BLaER1 treated with 17β-estradiol and CSF1 and Interleukin-3, amounts not matched to agents 10 nM and 100 nM (cell line): ENCODE results near the gene CCDC121.
"Not testable (repeated sequence)": the region's sequence is repeated elsewhere in the genome, so short reads cannot be mapped to it uniquely, and the experiment has no call there.

Experiments used
- H3K27ac ChIP-seq, 11 experiments: shearing (Covaris generic); formaldehyde crosslinking; 2 replicates each; pipeline ENCODE4 v1.8.1; 2022
- H3K27me3 ChIP-seq, 11 experiments: shearing (Covaris generic); formaldehyde crosslinking; 2 replicates each; pipeline ENCODE4 v1.8.1; 2022
- H3K36me3 ChIP-seq, 11 experiments: shearing (Covaris generic); formaldehyde crosslinking; 2 replicates each; pipeline ENCODE4 v1.8.1; 2022
- H3K4me1 ChIP-seq, 10 experiments: shearing (Covaris generic); formaldehyde crosslinking; 2 replicates each; pipeline ENCODE4 v1.8.1; 2022
- H3K4me2 ChIP-seq, 11 experiments: shearing (Covaris generic); formaldehyde crosslinking; 2 replicates each; pipeline ENCODE4 v1.8.1; 2022
- H3K4me3 ChIP-seq, 10 experiments: shearing (Covaris generic); formaldehyde crosslinking; 2 replicates each; pipeline ENCODE4 v1.8.1; 2022
- H3K9ac ChIP-seq, 11 experiments: shearing (Covaris generic); formaldehyde crosslinking; 2 replicates each; pipeline ENCODE4 v1.8.1; 2022
- H3K9me3 ChIP-seq, 11 experiments: shearing (Covaris generic); formaldehyde crosslinking; replicated peaks in 1 of 11; 2 replicates each; pipeline ENCODE4 v1.8.1; 2022
- H4K20me1 ChIP-seq, 11 experiments: shearing (Covaris generic); formaldehyde crosslinking; 2 replicates each; pipeline ENCODE4 v1.8.1; 2022
- Cebpa-rat ChIP-seq, 11 experiments: shearing (Covaris generic); IDR thresholded peaks; 2 replicates each; pipeline ENCODE4 v1.8.1; 2022

CCDC121 gene

DNA sequence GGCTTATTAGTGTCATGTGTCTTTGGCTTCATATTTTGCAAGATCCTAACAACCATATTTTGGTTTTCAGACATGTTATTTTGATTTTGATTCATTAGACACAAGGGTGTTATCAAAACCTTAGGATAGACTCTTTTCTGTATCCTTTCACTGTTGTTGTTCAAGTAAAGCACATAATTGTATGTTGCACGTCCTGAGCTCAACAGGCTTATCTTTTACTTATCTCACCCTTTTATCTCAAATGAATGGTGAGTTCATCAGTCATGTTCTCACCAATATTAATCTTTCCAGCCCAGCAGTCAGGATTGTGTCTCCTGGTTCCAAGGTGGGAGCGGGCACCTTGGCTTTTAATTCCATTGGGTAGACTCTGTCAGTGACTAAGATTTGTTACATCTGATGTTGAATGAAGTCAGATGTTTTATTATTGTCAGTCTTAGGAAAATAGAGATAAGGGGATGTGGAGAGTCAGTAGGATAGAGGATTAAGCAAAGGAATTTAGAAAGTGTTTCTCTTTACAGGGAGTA lies 12.0 kb upstream of the CCDC121 start:
- H3K27me3 ChIP-seq = no peaks in the 10 kb centered on the region
- no peaks in the 10 kb centered on the region for H3K9me3 ChIP-seq
- no peak for TF ChIP-seq Cebpa-rat (IDR thresholded peaks at IDR 0.05)
- no peak overlapping the region for H3K4me3 ChIP-seq
- H3K4me2 ChIP-seq = no peak overlapping the region
- no peak overlapping the region for H3K27ac ChIP-seq
- no peaks in the 10 kb centered on the region for H3K4me1 ChIP-seq
- peaks cover 90 to 98% (median 96%) of the 10 kb centered on the region in 11 experiments for H3K36me3 ChIP-seq
- H4K20me1 ChIP-seq = peaks cover 0 to 6% (median 0%) of the 10 kb centered on the region in 11 experiments; a peak in 2 of 22 replicates
- no peak overlapping the region for H3K9ac ChIP-seq

GRCh38 chr2:27638709-27639108 lies 9.9 kb upstream of the CCDC121 start:
- Histone ChIP-seq H3K4me3 (no peak overlapping the region), H3K27me3 (no peaks in the 10 kb centered on the region), H3K36me3 (peaks cover 89 to 99% (median 96%) of the 10 kb centered on the region in 11 experiments), H3K4me2 (no peak overlapping the region), H3K4me1 (no peaks in the 10 kb centered on the region), H4K20me1 (peaks cover 0 to 6% (median 0%) of the 10 kb centered on the region in 11 experiments; a peak in 1 of 22 replicates), H3K9me3 (no peaks in the 10 kb centered on the region), H3K27ac (no peak overlapping the region), H3K9ac (no peak overlapping the region)
- TF ChIP-seq Cebpa-rat (IDR thresholded peaks at IDR 0.05) = no peak

DNA sequence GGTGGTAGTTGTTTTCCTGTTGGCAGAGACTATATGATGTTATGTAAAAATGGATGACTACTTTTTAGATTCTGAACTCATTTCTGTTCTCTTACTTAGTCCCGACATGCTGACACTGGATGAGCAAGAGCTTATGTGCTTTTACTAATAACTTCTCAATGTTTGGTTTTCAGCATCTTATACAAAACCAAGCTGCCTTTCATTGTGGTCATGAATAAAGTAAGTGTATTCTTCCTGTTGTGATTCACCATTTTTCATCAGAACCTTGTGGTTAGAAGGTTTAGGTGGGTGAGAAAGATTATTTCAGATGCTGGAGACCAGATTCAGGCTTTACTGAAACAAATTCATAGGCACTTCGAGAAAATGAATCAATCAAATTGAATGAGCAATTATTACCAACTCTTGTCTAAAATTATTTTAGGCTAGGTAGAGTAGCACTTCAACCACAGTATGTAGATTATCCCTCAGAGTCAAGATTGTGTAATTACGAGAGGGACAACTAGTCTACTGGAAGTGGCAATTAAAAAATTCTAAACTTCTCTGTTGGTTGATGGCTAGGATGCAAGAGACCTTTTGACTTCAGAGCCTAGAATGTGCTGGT lies 9.3 kb upstream of the CCDC121 start:
- H3K9me3 ChIP-seq = no peaks in the 10 kb centered on the region
- no peak overlapping the region for H3K4me2 ChIP-seq
- no peaks in the 10 kb centered on the region for H3K27me3 ChIP-seq
- no peak overlapping the region for H3K9ac ChIP-seq
- H3K4me1 ChIP-seq = no peaks in the 10 kb centered on the region
- peaks cover 91 to 99% (median 97%) of the 10 kb centered on the region in 11 experiments for H3K36me3 ChIP-seq
- H4K20me1 ChIP-seq = peaks cover 0 to 6% (median 0%) of the 10 kb centered on the region in 11 experiments; a peak in 1 of 22 replicates
- H3K4me3 ChIP-seq = no peak overlapping the region
- no peak overlapping the region for H3K27ac ChIP-seq
- TF ChIP-seq Cebpa-rat (IDR thresholded peaks at IDR 0.05) = no peak

- no peak for TF ChIP-seq Cebpa-rat (IDR thresholded peaks at IDR 0.05)
- Histone ChIP-seq H3K27ac (no peak overlapping the region), H3K9me3 (no peaks in the 10 kb centered on the region), H3K4me2 (no peak overlapping the region), H3K9ac (no peak overlapping the region), H3K4me3 (no peak overlapping the region), H3K36me3 (peaks cover 95 to 100% (median 99%) of the 10 kb centered on the region in 11 experiments), H3K4me1 (no peaks in the 10 kb centered on the region), H3K27me3 (no peaks in the 10 kb centered on the region), H4K20me1 (peaks cover 0 to 6% (median 0%) of the 10 kb centered on the region in 11 experiments; a peak in 1 of 22 replicates)
Measured at GRCh38 chr2:27636766-27637165, 8.0 kb upstream of the CCDC121 start.

GRCh38 chr2:27634291-27634690 lies 5.5 kb upstream of the CCDC121 start:
- H3K9ac ChIP-seq = no peak overlapping the region
- H3K27ac ChIP-seq = no peak overlapping the region
- no peaks in the 10 kb centered on the region; a peak in 1 of 22 replicates for H4K20me1 ChIP-seq
- peaks cover 86 to 96% (median 91%) of the 10 kb centered on the region in 11 experiments for H3K36me3 ChIP-seq
- H3K27me3 ChIP-seq = no peaks in the 10 kb centered on the region
- no peak for TF ChIP-seq Cebpa-rat (IDR thresholded peaks at IDR 0.05)
- no peaks in the 10 kb centered on the region for H3K9me3 ChIP-seq
- H3K4me3 ChIP-seq = no peak overlapping the region
- H3K4me2 ChIP-seq = no peak overlapping the region
- peaks cover 12 to 17% (median 14%) of the 10 kb centered on the region in 10 experiments for H3K4me1 ChIP-seq

DNA sequence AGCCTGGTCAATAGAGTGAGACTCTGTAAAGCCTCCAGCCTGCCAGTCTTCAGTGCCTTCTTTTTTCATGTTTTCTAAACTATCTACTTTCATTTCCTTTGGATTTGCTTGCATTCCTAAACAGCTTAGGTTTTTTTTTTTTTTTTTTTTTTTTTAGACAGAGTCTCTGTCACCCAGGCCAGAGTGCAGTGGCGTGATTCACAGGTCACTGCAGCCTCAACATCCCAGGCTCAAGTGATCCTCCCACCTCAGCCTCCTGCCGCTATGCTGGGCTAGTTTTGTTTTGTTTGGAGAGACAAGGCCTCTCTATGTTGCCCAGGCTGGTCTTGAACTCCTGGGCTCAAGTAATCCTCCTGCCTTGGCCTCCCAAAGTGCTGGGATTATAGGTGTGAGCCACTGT lies 1.4 kb upstream of the CCDC121 start:
- Histone ChIP-seq H3K9ac (peak overlapping the region in 1 of 11 experiments; percentile 90; a peak in 3 of 22 replicates), H3K4me3 (peak overlapping the region in 8 of 10 experiments; percentile 83 to 99 (median 87); a peak in 10 of 20 replicates), H3K36me3 (peaks cover 47 to 58% (median 51%) of the 10 kb centered on the region in 11 experiments), H3K4me2 (peak overlapping the region; percentile 77 to 99 (median 90)), H3K4me1 (peaks cover 38 to 45% (median 40%) of the 10 kb centered on the region in 10 experiments)
- not testable (repeated sequence) for H3K27ac ChIP-seq, H4K20me1 ChIP-seq, H3K27me3 ChIP-seq, H3K9me3 ChIP-seq

GRCh38 chr2:27627963-27628766 lies 647 bp downstream of the CCDC121 start:
- Histone ChIP-seq H4K20me1 (no peaks in the 10 kb centered on the region), H3K4me1 (peaks cover 38 to 45% (median 40%) of the 10 kb centered on the region in 10 experiments), H3K9ac (peak overlapping the region; percentile 86 to 96 (median 90)), H3K4me2 (peak overlapping the region; percentile 89 to 100 (median 98)), H3K9me3 (no peaks in the 10 kb centered on the region), H3K27me3 (no peaks in the 10 kb centered on the region), H3K4me3 (peak overlapping the region; percentile 82 to 99 (median 86)), H3K27ac (peak overlapping the region; percentile 2 to 94 (median 86); a peak in 21 of 22 replicates), H3K36me3 (peaks cover 45 to 58% (median 50%) of the 10 kb centered on the region in 11 experiments)
- no peak for TF ChIP-seq Cebpa-rat (IDR thresholded peaks at IDR 0.05)

- H3K36me3 ChIP-seq = peaks cover 45 to 58% (median 50%) of the 10 kb centered on the region in 11 experiments
- H3K27ac ChIP-seq = peak overlapping the region; percentile 31 to 94 (median 86); a peak in 21 of 22 replicates
- peaks cover 38 to 48% (median 40%) of the 10 kb centered on the region in 10 experiments for H3K4me1 ChIP-seq
- H3K9ac ChIP-seq = peak overlapping the region in 10 of 11 experiments; percentile 87 to 96 (median 90); a peak in 19 of 22 replicates
- not testable (repeated sequence) for H3K9me3 ChIP-seq, H3K27me3 ChIP-seq, H4K20me1 ChIP-seq
- H3K4me2 ChIP-seq = peak overlapping the region; percentile 89 to 100 (median 98)
- peak in 5 of 11 experiments; percentile 42 to 70 (median 44); a peak in 6 of 22 replicates for TF ChIP-seq Cebpa-rat (IDR thresholded peaks at IDR 0.05)
- H3K4me3 ChIP-seq = peak overlapping the region in 3 of 10 experiments; percentile 83 to 88 (median 86); a peak in 2 of 20 replicates
Measured at GRCh38 chr2:27626921-27627320, 1.9 kb downstream of the CCDC121 start.

GRCh38 chr2:27626323-27626722 lies 2.5 kb downstream of the CCDC121 start:
- Histone ChIP-seq H3K4me1 (peaks cover 38 to 54% (median 43%) of the 10 kb centered on the region in 10 experiments), H3K27ac (peak overlapping the region in 10 of 11 experiments; percentile 82 to 94 (median 87); a peak in 21 of 22 replicates), H3K4me2 (peak overlapping the region; percentile 89 to 100 (median 98)), H3K9ac (peak overlapping the region in 10 of 11 experiments; percentile 87 to 96 (median 90); a peak in 17 of 22 replicates), H3K36me3 (peaks cover 45 to 58% (median 50%) of the 10 kb centered on the region in 11 experiments)
- H3K9me3 ChIP-seq, H3K27me3 ChIP-seq, H3K4me3 ChIP-seq, H4K20me1 ChIP-seq: not testable (repeated sequence)
